Measurements from ENCODE around the gene MCEE.
"Not testable (repeated sequence)": the region's sequence is repeated elsewhere in the genome, so short reads cannot be mapped to it uniquely, and the experiment has no call there.

The MCEE gene

DNA sequence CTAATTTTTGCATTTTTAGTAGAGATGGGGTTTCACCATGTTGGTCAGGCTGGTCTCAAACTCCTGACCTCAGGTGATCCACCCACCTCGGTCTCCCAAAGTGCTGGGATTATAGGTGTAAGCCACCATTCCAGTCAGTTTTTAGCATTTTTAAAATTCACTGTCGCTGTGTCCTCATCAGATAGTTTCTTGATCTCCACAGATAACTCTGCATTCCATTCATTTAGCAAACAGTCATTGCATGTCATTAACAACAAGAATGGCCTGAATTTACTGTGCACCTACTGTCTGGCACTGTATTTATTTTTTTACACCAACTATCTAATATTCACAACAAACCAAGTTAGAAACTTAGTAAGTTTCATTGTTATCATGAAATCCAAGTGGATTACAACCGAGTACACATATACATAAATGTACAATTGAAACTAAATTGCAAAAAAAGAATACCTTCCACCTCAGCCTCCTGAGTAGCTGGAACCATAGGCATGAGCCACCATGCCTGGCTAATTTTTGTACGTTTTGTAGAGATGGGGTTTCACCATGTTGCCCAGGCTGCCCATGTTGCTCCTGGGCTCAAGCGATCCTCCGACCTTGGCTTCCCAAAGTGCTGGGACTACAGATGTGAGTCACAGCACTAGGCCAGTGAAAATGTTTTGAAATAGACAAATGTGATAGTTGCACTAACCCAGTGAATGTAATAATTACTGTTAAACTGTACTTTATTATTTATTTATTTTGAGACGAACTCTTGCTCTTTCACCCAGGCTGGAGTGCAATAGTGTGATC lies 4.3 kb downstream of the MCEE start:
- no peak for DNase-seq

DNA sequence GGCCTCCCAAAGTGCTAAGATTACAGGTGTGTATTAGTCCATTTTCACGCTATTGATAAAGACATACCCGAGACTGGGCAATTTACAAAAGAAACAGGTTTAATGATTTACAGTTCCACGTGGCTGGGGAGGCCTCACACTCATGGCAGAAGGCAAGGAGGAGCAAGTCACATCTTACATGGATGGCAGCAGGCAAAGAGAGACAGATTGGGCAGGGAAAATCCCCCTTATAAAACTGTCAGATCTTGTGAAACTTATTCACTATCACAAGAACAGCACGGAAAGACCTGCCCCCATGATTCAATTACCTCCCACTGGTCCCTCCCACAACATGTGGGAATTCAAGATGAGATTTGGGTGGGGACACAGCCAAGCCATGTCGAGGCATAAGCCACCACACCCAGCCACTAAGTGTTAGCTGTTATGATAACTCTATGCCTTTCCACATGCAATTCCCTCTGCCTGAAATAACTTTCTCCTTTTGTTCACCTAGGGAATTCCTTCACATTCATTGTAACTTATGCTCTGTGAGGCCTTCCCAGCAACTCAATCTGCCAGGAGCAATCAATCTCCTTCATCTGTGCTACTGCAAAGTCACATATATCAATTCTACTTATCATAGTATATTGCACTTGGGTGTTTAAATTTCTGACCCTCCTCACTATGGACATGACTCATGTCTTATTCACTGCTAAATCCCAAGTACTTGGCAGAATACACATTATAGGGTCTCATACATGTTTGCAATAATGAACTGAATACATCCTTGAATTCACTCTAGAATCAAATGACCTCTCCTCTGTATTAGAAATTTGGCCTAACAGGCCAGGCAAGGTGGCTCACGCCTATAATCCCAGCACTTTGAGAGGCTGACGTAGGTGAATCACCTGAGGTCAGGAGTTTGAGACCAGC lies 7.4 kb downstream of the MCEE start:
- DNase-seq: no peak

DNA sequence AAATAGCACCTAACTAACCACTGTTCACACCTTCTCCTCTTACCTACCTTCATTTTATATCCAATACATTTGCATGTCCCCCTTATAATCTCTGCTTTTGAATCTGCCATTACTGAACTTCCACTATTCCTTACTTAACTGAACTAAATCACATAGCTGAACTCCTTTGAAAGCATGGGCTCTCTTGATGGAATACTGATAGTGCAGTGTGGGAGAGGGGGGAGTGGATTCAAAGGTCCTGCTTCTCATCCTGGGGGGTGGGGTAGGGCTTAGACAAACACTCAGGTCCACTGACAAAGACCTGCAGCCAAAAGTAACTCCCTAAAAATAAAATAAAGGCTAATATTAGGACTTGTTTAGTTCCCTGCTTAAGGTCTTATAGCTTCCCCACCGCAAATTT lies 8.6 kb downstream of the MCEE start:
- no peak for DNase-seq

DNA sequence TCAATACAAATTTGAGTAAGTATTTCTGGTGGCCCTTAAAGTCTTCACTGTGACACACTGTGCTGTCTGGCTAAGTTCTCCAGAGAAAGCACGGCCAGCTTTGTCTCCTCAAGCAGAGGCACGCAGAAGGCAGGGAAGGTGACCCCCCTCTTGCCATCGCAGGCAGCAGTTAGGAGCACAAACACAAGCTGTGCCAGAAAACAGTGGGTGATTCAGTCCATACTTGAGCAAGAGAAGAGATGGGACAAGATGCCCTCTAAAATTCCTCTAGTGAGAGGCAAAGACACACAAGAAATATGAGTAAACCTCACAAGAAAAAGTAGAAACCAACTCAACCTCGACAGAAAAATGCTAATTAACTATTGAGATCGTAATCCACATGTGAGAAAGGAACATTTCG lies 9.8 kb downstream of the MCEE start:
- DNase-seq: no peak

GRCh38 chr2:71117063-71117462 lies 13.0 kb downstream of the MCEE start:
- no peak for DNase-seq

DNA sequence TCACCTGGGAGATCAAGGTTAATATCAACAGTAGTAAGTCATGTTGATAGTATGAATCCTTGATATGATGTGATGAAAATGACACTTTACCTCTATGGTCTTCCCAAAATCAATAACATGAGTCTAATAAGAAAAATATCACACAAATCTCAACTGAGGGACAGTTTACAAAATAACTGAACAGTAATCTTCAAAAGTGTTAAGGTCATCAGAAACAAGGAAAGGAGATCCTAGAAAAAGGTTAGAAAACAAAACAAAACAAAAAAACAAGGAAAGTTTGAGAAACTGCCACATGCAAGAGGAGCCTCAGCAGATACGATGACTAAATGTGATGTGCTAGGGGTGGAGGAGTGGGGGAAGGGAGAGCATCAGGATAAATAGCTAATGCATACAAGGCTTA lies 16.2 kb downstream of the MCEE start:
- no peak for DNase-seq

DNA sequence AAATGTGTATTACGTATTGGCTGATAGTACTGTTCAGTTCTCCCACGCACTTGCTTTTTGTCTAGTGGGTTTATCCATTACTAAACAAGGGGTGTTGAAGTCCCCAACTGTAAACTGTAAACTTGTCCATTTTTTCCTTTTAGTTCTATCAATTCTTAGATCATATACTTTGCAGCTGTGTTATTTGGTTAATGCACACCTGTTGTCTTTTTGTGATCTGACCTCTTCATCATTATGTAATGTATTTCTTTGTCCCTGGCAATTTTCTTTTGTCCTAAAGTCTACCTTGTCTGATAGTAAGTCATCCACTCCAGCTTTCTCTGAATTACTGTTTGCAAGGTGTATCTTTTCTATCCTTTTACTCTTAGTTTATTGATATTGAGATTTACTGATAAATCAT lies 21.9 kb downstream of the MCEE start:
- DNase-seq: no peak

- not testable (repeated sequence) for DNase-seq
These were observed 23.6 kb downstream of the MCEE start for GRCh38 chr2:71106463-71106862.

DNA sequence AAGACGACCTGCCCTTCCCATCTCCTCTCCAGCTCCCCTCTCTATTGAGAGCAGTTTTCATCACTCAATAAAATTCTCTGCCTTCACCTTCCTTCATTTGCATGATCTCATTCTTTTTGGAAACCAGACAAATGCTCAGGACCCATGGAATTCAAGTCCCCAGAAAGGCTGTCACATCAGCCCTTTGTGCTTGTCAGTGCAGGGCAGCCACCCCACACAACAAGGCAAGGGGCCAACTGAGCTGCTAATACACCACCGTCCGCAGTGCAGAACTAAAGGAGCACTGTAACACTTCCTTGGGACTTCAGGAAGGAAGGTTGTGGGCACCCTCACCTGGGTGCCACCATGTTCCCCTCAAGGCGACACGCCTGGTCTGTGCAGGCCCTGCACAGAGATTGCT lies 26.2 kb downstream of the MCEE start:
- DNase-seq: no peak

GRCh38 chr2:71102981-71103681 lies 26.9 kb downstream of the MCEE start:
- DNase-seq: no peak

GRCh38 chr2:71101656-71102055 lies 28.4 kb downstream of the MCEE start:
- no peak for DNase-seq

GRCh38 chr2:71100195-71100964 lies 29.6 kb downstream of the MCEE start:
- DNase-seq: peak; percentile 41

DNA sequence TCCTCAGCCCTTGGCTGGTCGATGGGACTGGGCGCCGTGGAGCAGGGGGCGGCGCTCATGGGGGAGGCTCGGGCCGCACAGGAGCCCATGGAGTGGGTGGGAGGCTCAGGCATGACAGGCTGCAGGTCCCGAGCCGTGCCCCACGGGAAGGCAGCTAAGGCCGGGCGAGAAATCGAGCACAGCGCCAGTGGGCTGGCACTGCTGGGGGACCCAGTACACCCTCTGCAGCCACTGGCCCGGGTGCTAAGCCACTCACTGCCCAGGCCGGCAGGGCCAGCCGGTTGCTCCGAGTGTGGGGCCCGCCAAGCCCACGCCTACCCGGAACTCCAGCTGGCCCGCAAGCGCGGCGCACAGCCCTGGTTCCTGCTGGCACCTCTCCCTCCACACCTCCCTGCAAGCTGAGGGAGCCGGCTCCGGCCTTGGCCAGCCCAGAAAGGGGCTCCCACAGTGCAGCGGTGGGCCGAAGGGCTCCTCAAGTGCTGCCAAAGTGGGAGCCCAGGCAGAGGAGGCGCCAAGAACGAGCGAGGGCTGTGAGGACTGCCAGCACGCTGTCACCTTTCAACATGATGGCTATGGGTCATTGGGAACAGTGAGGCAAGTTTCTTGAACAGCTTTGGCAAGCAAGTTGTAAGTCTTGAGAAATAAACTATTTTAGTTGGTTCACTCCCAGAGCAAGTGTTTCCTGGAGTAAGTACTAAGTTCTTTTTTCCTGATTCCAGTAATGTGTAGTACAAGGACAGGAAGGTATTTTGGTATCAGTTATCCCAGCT lies 37.4 kb downstream of the MCEE start:
- not testable (repeated sequence) for DNase-seq

GRCh38 chr2:71091808-71092207 lies 38.2 kb downstream of the MCEE start:
- not testable (repeated sequence) for DNase-seq

- DNase-seq: not testable (repeated sequence)
These were observed 40.6 kb downstream of the MCEE start for GRCh38 chr2:71089475-71089874.

DNA sequence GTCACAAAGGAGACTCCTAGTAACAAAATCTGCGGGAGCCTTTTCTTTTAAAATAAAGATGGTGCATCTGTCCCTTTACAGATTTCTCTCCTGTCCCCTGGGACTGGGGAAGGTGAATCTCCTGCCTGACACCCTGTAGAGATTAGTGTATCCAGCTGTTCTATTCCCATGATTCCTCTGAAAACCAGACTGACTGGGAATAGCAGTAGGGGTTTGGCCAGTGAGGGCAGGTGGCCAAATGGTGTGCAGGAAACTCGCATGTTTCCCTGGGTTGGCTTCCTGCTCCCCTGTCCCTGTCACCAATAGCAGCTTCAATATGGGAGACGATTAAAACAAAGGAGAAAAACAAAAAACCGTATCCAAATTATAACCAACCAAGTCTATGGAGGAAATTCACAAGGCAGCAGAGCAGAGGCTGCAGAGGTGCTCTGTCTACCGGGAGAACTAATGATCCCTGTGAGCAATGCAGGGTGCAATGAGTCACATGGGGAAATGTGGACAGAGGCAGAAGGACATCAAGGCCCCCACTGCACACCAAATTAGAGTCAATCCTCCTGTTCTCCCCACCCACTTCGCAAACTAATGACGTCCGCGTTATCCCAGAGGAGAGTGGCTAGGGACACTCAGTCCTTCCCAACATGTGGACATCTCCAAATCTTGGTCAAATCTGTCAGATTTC lies 44.6 kb downstream of the MCEE start:
- DNase-seq: not testable (repeated sequence)

GRCh38 chr2:71083752-71084312 lies 46.2 kb downstream of the MCEE start:
- DNase-seq: not testable (repeated sequence)

GRCh38 chr2:71083297-71083696 lies 46.7 kb downstream of the MCEE start:
- DNase-seq: not testable (repeated sequence)

GRCh38 chr2:71082402-71083252 lies 47.4 kb downstream of the MCEE start:
- no peak for DNase-seq

DNA sequence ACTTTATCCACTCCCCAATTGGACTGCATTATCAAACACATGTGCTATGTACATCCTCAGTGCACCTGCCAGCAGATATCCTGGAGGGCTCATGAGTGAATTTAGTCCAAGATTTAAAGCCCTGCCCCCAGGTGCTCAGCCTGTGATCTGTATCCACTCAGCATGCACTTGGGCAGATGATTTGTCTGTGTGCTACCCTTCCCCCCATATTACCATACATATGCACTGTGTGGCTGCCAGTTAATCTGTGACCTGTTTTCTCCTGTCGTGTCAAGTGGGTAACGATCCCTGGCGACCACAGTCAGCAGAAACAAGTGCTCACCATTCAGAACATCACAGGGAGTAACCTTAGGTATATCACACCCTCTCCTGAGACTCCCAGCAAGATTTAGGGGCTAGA lies 51.4 kb downstream of the MCEE start:
- DNase-seq: no peak
